ENCODE data around the gene CCK.
A peak's percentile ranks its signal among the peaks of the same experiment; 100 is the strongest.

The CCK gene

GRCh38 chr3:42256135-42256819, 9.7 kb downstream of the CCK start:
- H3K4me3 ChIP-seq (ENCODE audit: insufficient read depth in 1 of 2, low read depth in 1 of 2, low read length in 2 of 2), result no peak overlapping the region
- no peak overlapping the region for H3K23ac ChIP-seq (ENCODE audit: low read length in 2 of 2)
- no peaks in the 10 kb centered on the region for H3K79me1 ChIP-seq (replicated peaks; ENCODE audit: low read length, poor library complexity, severe bottlenecking)
- no peaks in the 10 kb centered on the region for H3K9me3 ChIP-seq (ENCODE audit: control insufficient read depth, low read length)
- no peak overlapping the region for H3K27ac ChIP-seq (ENCODE audit: low read length, poor library complexity, severe bottlenecking)
- H4K8ac ChIP-seq (ENCODE audit: low read length), result no peak overlapping the region
- whole genome bisulfite sequencing, result 100% methylated on average over 1 of the region's 1 CpG
- H3K9ac ChIP-seq (ENCODE audit: low read length), result no peak overlapping the region
- H3K4ac ChIP-seq (ENCODE audit: low read depth in 1 of 2, low read length in 2 of 2), result no peak overlapping the region
- H2AK5ac ChIP-seq (ENCODE audit: low read length, severe bottlenecking), result peak overlapping the region; percentile 31
- H3K4me2 ChIP-seq (ENCODE audit: low read length, poor library complexity, severe bottlenecking), result no peak overlapping the region
- H3K14ac ChIP-seq (ENCODE audit: low read length in 2 of 2), result no peak overlapping the region
- DNase-seq, result no peak
- no peak overlapping the region for H2BK120ac ChIP-seq (ENCODE audit: low read depth, low read length)
- H2BK5ac ChIP-seq (ENCODE audit: low read depth, low read length, poor library complexity, severe bottlenecking), result no peak overlapping the region
- no peak overlapping the region for H2AFZ ChIP-seq (ENCODE audit: low read depth, low read length)
- no peak overlapping the region for H3K18ac ChIP-seq (ENCODE audit: low read depth in 1 of 2, low read length in 2 of 2)
- H2BK15ac ChIP-seq (ENCODE audit: low read depth, poor library complexity, severe bottlenecking), result no peak overlapping the region
- H3K27me3 ChIP-seq (ENCODE audit: control insufficient read depth in 1 of 2, insufficient read depth in 1 of 2, low read length in 2 of 2), result peaks cover 5 to 13% of the 10 kb centered on the region in 2 experiments
- H3K4me1 ChIP-seq (ENCODE audit: control insufficient read depth, insufficient read depth, low read depth, low read length), result peaks cover 5% of the 10 kb centered on the region
- H3K36me3 ChIP-seq (ENCODE audit: control insufficient read depth in 1 of 2, insufficient read depth in 2 of 2, low read depth in 1 of 2, low read length in 2 of 2), result no peaks in the 10 kb centered on the region
- H4K91ac ChIP-seq (ENCODE audit: low read length), result no peak overlapping the region
- no peak overlapping the region for H2BK12ac ChIP-seq (ENCODE audit: low read length in 2 of 2)

DNA sequence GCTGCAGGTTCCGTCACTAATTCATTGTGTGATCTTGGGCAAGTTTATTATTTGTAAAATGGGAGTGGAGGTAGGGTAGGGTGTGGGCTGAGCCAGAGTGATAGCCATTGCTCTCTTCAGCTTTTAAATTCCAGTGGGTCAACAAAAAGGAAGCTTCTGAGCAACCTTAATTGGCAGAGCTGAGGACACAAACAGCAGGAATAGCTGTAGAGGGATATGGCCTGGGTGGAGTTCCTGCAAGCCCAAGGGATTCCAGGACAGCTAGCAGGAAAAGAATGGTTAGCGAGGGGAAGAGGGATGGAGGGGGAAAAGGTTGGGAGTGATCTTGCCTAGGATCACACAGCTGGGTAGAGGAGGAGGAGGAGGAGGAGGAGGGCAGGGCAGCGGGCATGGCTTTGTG, 11.4 kb downstream of the CCK start:
- no peak overlapping the region for H4K8ac ChIP-seq (ENCODE audit: low read length)
- H3K18ac ChIP-seq (ENCODE audit: low read depth in 1 of 2, low read length in 2 of 2), result no peak overlapping the region
- no peak overlapping the region for H3K9ac ChIP-seq (ENCODE audit: low read length)
- no peaks in the 10 kb centered on the region for H3K36me3 ChIP-seq (ENCODE audit: control insufficient read depth in 1 of 2, insufficient read depth in 2 of 2, low read depth in 1 of 2, low read length in 2 of 2)
- H2AFZ ChIP-seq (ENCODE audit: low read depth, low read length), result no peak overlapping the region
- no peaks in the 10 kb centered on the region for H3K79me1 ChIP-seq (replicated peaks; ENCODE audit: low read length, poor library complexity, severe bottlenecking)
- H3K4ac ChIP-seq (ENCODE audit: low read depth in 1 of 2, low read length in 2 of 2), result no peak overlapping the region
- no peak overlapping the region for H3K4me3 ChIP-seq (ENCODE audit: insufficient read depth in 1 of 2, low read depth in 1 of 2, low read length in 2 of 2)
- H3K27ac ChIP-seq (ENCODE audit: low read length, poor library complexity, severe bottlenecking), result no peak overlapping the region
- no peaks in the 10 kb centered on the region for H3K9me3 ChIP-seq (ENCODE audit: control insufficient read depth, low read length)
- no peak for DNase-seq
- no peak overlapping the region for H2BK15ac ChIP-seq (ENCODE audit: low read depth, poor library complexity, severe bottlenecking)
- peak overlapping the region; percentile 44 for H2AK5ac ChIP-seq (ENCODE audit: low read length, severe bottlenecking)
- peaks cover 2% of the 10 kb centered on the region in 2 experiments for H3K27me3 ChIP-seq (ENCODE audit: control insufficient read depth in 1 of 2, insufficient read depth in 1 of 2, low read length in 2 of 2)
- H3K23ac ChIP-seq (ENCODE audit: low read length in 2 of 2), result no peak overlapping the region
- H3K4me2 ChIP-seq (ENCODE audit: low read length, poor library complexity, severe bottlenecking), result no peak overlapping the region
- 56% methylated on average over 3 of the region's 3 CpGs for WGBS
- no peak overlapping the region for H2BK5ac ChIP-seq (ENCODE audit: low read depth, low read length, poor library complexity, severe bottlenecking)
- H2BK120ac ChIP-seq (ENCODE audit: low read depth, low read length), result no peak overlapping the region
- H3K14ac ChIP-seq (ENCODE audit: low read length in 2 of 2), result no peak overlapping the region
- no peak overlapping the region for H4K91ac ChIP-seq (ENCODE audit: low read length)
- H2BK12ac ChIP-seq (ENCODE audit: low read length in 2 of 2), result no peak overlapping the region
- peaks cover 5% of the 10 kb centered on the region for H3K4me1 ChIP-seq (ENCODE audit: control insufficient read depth, insufficient read depth, low read depth, low read length)

DNA sequence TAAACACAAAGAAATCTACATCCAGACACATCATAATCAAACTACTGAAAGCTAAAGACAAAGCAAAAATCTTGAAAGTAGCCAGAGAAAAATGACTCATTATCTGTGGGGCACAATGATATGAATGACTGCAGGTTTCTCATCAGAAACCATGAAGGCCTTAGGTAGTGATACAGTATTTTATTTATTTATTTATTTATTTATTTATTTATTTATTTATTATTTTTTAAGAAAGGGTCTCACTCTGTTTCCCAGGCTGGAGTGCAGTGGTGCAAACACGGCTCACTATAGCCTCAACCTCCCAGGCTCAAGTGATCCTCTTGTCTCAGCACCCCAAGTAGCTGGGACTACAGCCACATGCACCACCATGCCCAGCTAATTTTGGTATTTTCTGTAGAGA, 15.2 kb downstream of the CCK start:
- Histone ChIP-seq H3K27me3 (ENCODE audit: control insufficient read depth in 1 of 2, insufficient read depth in 1 of 2, low read length in 2 of 2) (peaks cover 24 to 33% of the 10 kb centered on the region in 2 experiments), H3K4ac (ENCODE audit: low read depth in 1 of 2, low read length in 2 of 2) (no peak overlapping the region), H3K36me3 (ENCODE audit: control insufficient read depth in 1 of 2, insufficient read depth in 2 of 2, low read depth in 1 of 2, low read length in 2 of 2) (no peaks in the 10 kb centered on the region), H2BK5ac (ENCODE audit: low read depth, low read length, poor library complexity, severe bottlenecking) (no peak overlapping the region), H3K9me3 (ENCODE audit: control insufficient read depth, low read length) (no peaks in the 10 kb centered on the region), H3K4me3 (ENCODE audit: insufficient read depth in 1 of 2, low read depth in 1 of 2, low read length in 2 of 2) (no peak overlapping the region), H2BK12ac (ENCODE audit: low read length in 2 of 2) (no peak overlapping the region), H4K8ac (ENCODE audit: low read length) (no peak overlapping the region), H4K91ac (ENCODE audit: low read length) (no peak overlapping the region), H3K9ac (ENCODE audit: low read length) (no peak overlapping the region), H2BK120ac (ENCODE audit: low read depth, low read length) (no peak overlapping the region), H3K14ac (ENCODE audit: low read length in 2 of 2) (no peak overlapping the region), H2BK15ac (ENCODE audit: low read depth, poor library complexity, severe bottlenecking) (no peak overlapping the region), H3K27ac (ENCODE audit: low read length, poor library complexity, severe bottlenecking) (no peak overlapping the region), H3K79me1 (replicated peaks; ENCODE audit: low read length, poor library complexity, severe bottlenecking) (no peaks in the 10 kb centered on the region), H2AK5ac (ENCODE audit: low read length, severe bottlenecking) (no peak overlapping the region), H3K4me2 (ENCODE audit: low read length, poor library complexity, severe bottlenecking) (no peak overlapping the region), H3K4me1 (ENCODE audit: control insufficient read depth, insufficient read depth, low read depth, low read length) (no peaks in the 10 kb centered on the region), H3K18ac (ENCODE audit: low read depth in 1 of 2, low read length in 2 of 2) (no peak overlapping the region), H3K23ac (ENCODE audit: low read length in 2 of 2) (no peak overlapping the region), H2AFZ (ENCODE audit: low read depth, low read length) (no peak overlapping the region)
- 40% methylated on average over 1 of the region's 1 CpG for WGBS
- DNase-seq, result no peak

DNA sequence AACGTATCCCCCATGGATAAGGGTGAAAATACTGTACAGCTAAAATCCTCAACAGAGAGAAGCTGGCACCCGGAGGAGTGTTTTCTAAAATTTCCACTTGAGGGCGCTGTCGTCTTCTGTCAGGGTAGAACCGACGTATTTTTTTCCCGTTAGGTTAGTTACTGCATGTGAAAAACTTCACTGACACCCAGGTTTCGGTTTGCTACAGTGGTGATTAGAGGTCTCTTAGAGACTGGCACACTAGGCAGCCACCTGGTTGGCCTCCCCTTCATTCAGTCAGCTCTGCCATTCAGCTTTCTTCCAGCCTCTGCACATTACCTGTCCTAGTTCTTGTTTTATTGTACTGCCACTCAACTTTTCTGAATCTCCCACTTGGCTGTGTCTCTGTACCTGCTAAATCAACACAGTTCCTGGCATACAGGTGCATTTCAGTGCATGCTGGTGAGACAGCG, 18.4 kb downstream of the CCK start:
- Histone ChIP-seq H3K14ac (ENCODE audit: low read length in 2 of 2) (no peak overlapping the region), H3K9ac (ENCODE audit: low read length) (peak overlapping the region; percentile 16), H3K27me3 (ENCODE audit: control insufficient read depth in 1 of 2, insufficient read depth in 1 of 2, low read length in 2 of 2) (peaks cover 34 to 49% of the 10 kb centered on the region in 2 experiments), H4K91ac (ENCODE audit: low read length) (no peak overlapping the region), H3K23ac (ENCODE audit: low read length in 2 of 2) (no peak overlapping the region), H3K4me1 (ENCODE audit: control insufficient read depth, insufficient read depth, low read depth, low read length) (no peaks in the 10 kb centered on the region), H3K4ac (ENCODE audit: low read depth in 1 of 2, low read length in 2 of 2) (no peak overlapping the region), H2BK120ac (ENCODE audit: low read depth, low read length) (no peak overlapping the region), H3K79me1 (replicated peaks; ENCODE audit: low read length, poor library complexity, severe bottlenecking) (no peaks in the 10 kb centered on the region), H3K4me2 (ENCODE audit: low read length, poor library complexity, severe bottlenecking) (no peak overlapping the region), H3K18ac (ENCODE audit: low read depth in 1 of 2, low read length in 2 of 2) (no peak overlapping the region), H3K9me3 (ENCODE audit: control insufficient read depth, low read length) (no peaks in the 10 kb centered on the region), H4K8ac (ENCODE audit: low read length) (no peak overlapping the region), H3K27ac (ENCODE audit: low read length, poor library complexity, severe bottlenecking) (no peak overlapping the region), H2BK12ac (ENCODE audit: low read length in 2 of 2) (no peak overlapping the region), H2BK5ac (ENCODE audit: low read depth, low read length, poor library complexity, severe bottlenecking) (no peak overlapping the region), H2AK5ac (ENCODE audit: low read length, severe bottlenecking) (no peak overlapping the region), H2AFZ (ENCODE audit: low read depth, low read length) (no peak overlapping the region), H3K36me3 (ENCODE audit: control insufficient read depth in 1 of 2, insufficient read depth in 2 of 2, low read depth in 1 of 2, low read length in 2 of 2) (no peaks in the 10 kb centered on the region), H3K4me3 (ENCODE audit: insufficient read depth in 1 of 2, low read depth in 1 of 2, low read length in 2 of 2) (peak overlapping the region in 1 of 2 experiments; percentile 45), H2BK15ac (ENCODE audit: low read depth, poor library complexity, severe bottlenecking) (no peak overlapping the region)
- peak; percentile 64 for DNase-seq
- 15% methylated on average over 9 of the region's 9 CpGs for WGBS
